ENCODE data around the gene TTK.

DNA sequence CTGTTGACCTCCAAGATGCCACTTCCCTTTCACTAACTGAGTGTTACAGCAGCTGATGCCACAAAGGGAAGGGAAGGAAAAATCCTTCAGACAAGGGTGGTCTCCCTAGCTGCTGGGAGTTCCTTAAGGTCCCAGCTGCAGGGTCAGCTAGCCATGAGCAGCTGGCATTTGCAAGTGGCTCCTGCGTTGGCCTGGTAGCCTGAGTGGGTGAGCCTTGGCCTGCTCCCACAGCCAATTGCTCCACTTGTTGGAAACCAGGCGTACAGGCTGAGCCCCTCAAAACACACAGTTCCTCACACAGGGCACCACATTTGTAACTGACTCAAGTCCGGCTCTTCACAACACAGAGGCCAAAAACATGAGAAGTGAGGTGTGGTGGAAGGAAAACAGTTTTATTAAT lies 16.7 kb downstream of the TTK start:
- TF ChIP-seq, protein P1, sequence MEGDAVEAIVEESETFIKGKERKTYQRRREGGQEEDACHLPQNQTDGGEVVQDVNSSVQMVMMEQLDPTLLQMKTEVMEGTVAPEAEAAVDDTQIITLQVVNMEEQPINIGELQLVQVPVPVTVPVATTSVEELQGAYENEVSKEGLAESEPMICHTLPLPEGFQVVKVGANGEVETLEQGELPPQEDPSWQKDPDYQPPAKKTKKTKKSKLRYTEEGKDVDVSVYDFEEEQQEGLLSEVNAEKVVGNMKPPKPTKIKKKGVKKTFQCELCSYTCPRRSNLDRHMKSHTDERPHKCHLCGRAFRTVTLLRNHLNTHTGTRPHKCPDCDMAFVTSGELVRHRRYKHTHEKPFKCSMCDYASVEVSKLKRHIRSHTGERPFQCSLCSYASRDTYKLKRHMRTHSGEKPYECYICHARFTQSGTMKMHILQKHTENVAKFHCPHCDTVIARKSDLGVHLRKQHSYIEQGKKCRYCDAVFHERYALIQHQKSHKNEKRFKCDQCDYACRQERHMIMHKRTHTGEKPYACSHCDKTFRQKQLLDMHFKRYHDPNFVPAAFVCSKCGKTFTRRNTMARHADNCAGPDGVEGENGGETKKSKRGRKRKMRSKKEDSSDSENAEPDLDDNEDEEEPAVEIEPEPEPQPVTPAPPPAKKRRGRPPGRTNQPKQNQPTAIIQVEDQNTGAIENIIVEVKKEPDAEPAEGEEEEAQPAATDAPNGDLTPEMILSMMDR (conservative IDR thresholded peaks at IDR 0.05; ENCODE audit: low read length) = no peak
- no peak for TF ChIP-seq EZH2phosphoT487 (IDR thresholded peaks at IDR 0.05; ENCODE audit: borderline replicate concordance, low read depth, low read length)

All from OCI-LY7 (cell line).